Measurements from ENCODE around the gene CCDC85A.

Gene CCDC85A

GRCh38 chr2:56287508-56287907, 103.7 kb downstream of the CCDC85A start:
- no peak for TF ChIP-seq ZNF274 (IDR thresholded peaks at IDR 0.05; ENCODE audit: low read depth, low read length)
- no peak overlapping the region for H3K4me3 ChIP-seq (ENCODE audit: low read length)

- H3K4me3 ChIP-seq (ENCODE audit: low read length): no peak overlapping the region
- no peak for TF ChIP-seq ZNF274 (IDR thresholded peaks at IDR 0.05; ENCODE audit: low read depth, low read length)
These were observed 104.2 kb downstream of the CCDC85A start for GRCh38 chr2:56287974-56288373.

GRCh38 chr2:56288838-56289580, 105.2 kb downstream of the CCDC85A start:
- H3K4me3 ChIP-seq (ENCODE audit: low read length): no peak overlapping the region
- TF ChIP-seq ZNF274 (IDR thresholded peaks at IDR 0.05; ENCODE audit: low read depth, low read length): no peak

- no peak for TF ChIP-seq ZNF274 (IDR thresholded peaks at IDR 0.05; ENCODE audit: low read depth, low read length)
- H3K4me3 ChIP-seq (ENCODE audit: low read length): no peak overlapping the region
These were observed 107.9 kb downstream of the CCDC85A start for GRCh38 chr2:56291711-56292110.

- no peak for TF ChIP-seq ZNF274 (IDR thresholded peaks at IDR 0.05; ENCODE audit: low read depth, low read length)
- no peak overlapping the region for H3K4me3 ChIP-seq (ENCODE audit: low read length)
These were observed 109.2 kb downstream of the CCDC85A start for GRCh38 chr2:56292951-56293350.

- TF ChIP-seq ZNF274 (IDR thresholded peaks at IDR 0.05; ENCODE audit: low read depth, low read length): no peak
- no peak overlapping the region for H3K4me3 ChIP-seq (ENCODE audit: low read length)
These were observed 111.9 kb downstream of the CCDC85A start for GRCh38 chr2:56295666-56296065.

- H3K4me3 ChIP-seq (ENCODE audit: low read length): no peak overlapping the region
- no peak for TF ChIP-seq ZNF274 (IDR thresholded peaks at IDR 0.05; ENCODE audit: low read depth, low read length)
These were observed 113.9 kb downstream of the CCDC85A start for GRCh38 chr2:56297671-56298070.

- TF ChIP-seq ZNF274 (IDR thresholded peaks at IDR 0.05; ENCODE audit: low read depth, low read length): no peak
- no peak overlapping the region for H3K4me3 ChIP-seq (ENCODE audit: low read length)
These were observed 115.4 kb downstream of the CCDC85A start for GRCh38 chr2:56299171-56299691.

- no peak for TF ChIP-seq ZNF274 (IDR thresholded peaks at IDR 0.05; ENCODE audit: low read depth, low read length)
- no peak overlapping the region for H3K4me3 ChIP-seq (ENCODE audit: low read length)
These were observed 125.9 kb downstream of the CCDC85A start for GRCh38 chr2:56309626-56310170.

GRCh38 chr2:56313500-56313921, 129.7 kb downstream of the CCDC85A start:
- TF ChIP-seq ZNF274 (IDR thresholded peaks at IDR 0.05; ENCODE audit: low read depth, low read length): no peak
- H3K4me3 ChIP-seq (ENCODE audit: low read length): no peak overlapping the region

- no peak for TF ChIP-seq ZNF274 (IDR thresholded peaks at IDR 0.05; ENCODE audit: low read depth, low read length)
- H3K4me3 ChIP-seq (ENCODE audit: low read length): no peak overlapping the region
These were observed 130.6 kb downstream of the CCDC85A start for GRCh38 chr2:56314371-56314770.

- no peak overlapping the region for H3K4me3 ChIP-seq (ENCODE audit: low read length)
- no peak for TF ChIP-seq ZNF274 (IDR thresholded peaks at IDR 0.05; ENCODE audit: low read depth, low read length)
These were observed 131.0 kb downstream of the CCDC85A start for GRCh38 chr2:56314796-56315195.

- TF ChIP-seq ZNF274 (IDR thresholded peaks at IDR 0.05; ENCODE audit: low read depth, low read length): no peak
- H3K4me3 ChIP-seq (ENCODE audit: low read length): no peak overlapping the region
These were observed 131.6 kb downstream of the CCDC85A start for GRCh38 chr2:56315376-56315775.

GRCh38 chr2:56316011-56316410, 132.2 kb downstream of the CCDC85A start:
- TF ChIP-seq ZNF274 (IDR thresholded peaks at IDR 0.05; ENCODE audit: low read depth, low read length): no peak
- H3K4me3 ChIP-seq (ENCODE audit: low read length): no peak overlapping the region

- H3K4me3 ChIP-seq (ENCODE audit: low read length): no peak overlapping the region
- no peak for TF ChIP-seq ZNF274 (IDR thresholded peaks at IDR 0.05; ENCODE audit: low read depth, low read length)
These were observed 134.4 kb downstream of the CCDC85A start for GRCh38 chr2:56318147-56318546.

All from GM08714 (cell line).